ENCODE results near the gene LIX1. TPM values are rescaled to one million over a fixed set of nuclear protein-coding genes. Genes with fewer than 3 reads are reported as not detected.

The LIX1 gene
- total RNA-seq, 1 donor from 2014 or later: 0.59 TPM

GRCh38 chr5:97148288-97148687 lies 5.9 kb upstream of the LIX1 start:
- H3K9me3 ChIP-seq (ENCODE audit: insufficient read depth, low read depth, low read length): no peaks in the 10 kb centered on the region
- no peaks in the 10 kb centered on the region for H3K9me3 Mint-ChIP-seq (ENCODE audit: unreplicated experiment)
- no peaks in the 10 kb centered on the region for H3K4me1 ChIP-seq (ENCODE audit: insufficient read depth, low read length)
- H3K36me3 Mint-ChIP-seq (ENCODE audit: low read depth, unreplicated experiment): no peaks in the 10 kb centered on the region
- H3K79me2 ChIP-seq (ENCODE audit: insufficient read depth, low read length): no peaks in the 10 kb centered on the region
- no peak overlapping the region for H3K4me2 ChIP-seq (ENCODE audit: low read length)
- H3K9ac ChIP-seq (ENCODE audit: low read length): no peak overlapping the region
- H2AFZ ChIP-seq (ENCODE audit: low read depth, low read length): no peak overlapping the region
- no peak overlapping the region for H3K27ac Mint-ChIP-seq (ENCODE audit: unreplicated experiment)
- no peak overlapping the region for H3K27ac ChIP-seq (ENCODE audit: low read depth, low read length)
- no peak for TF ChIP-seq EZH2 (IDR thresholded peaks at IDR 0.05; ENCODE audit: insufficient read depth, low read length)
- TF ChIP-seq CTCF (IDR thresholded peaks at IDR 0.05; ENCODE audit: insufficient read depth, low read depth, low read length): no peak
- DNase-seq (ENCODE audit: low read depth): no peak
- no peaks in the 10 kb centered on the region for H3K27me3 Mint-ChIP-seq (ENCODE audit: low read depth, unreplicated experiment)
- H4K20me1 ChIP-seq (ENCODE audit: insufficient read depth, low read length): no peaks in the 10 kb centered on the region
- H3K4me3 ChIP-seq (ENCODE audit: insufficient read depth, low read depth, low read length): no peak overlapping the region
- no peaks in the 10 kb centered on the region for H3K27me3 ChIP-seq (ENCODE audit: insufficient read depth, low read length)
- FAIRE-seq: no peak
- no peak overlapping the region for H3K4me3 Mint-ChIP-seq (ENCODE audit: unreplicated experiment)
- H3K4me1 Mint-ChIP-seq (ENCODE audit: low read depth, unreplicated experiment): no peaks in the 10 kb centered on the region
- H3K36me3 ChIP-seq (ENCODE audit: insufficient read depth, low read length): no peaks in the 10 kb centered on the region

GRCh38 chr5:97143704-97144103 lies 1.3 kb upstream of the LIX1 start:
- Histone ChIP-seq H3K9me3 (ENCODE audit: insufficient read depth, low read depth, low read length) (no peaks in the 10 kb centered on the region), H2AFZ (ENCODE audit: low read depth, low read length) (no peak overlapping the region), H3K27me3 (ENCODE audit: insufficient read depth, low read length) (no peaks in the 10 kb centered on the region), H3K36me3 (ENCODE audit: insufficient read depth, low read length) (no peaks in the 10 kb centered on the region), H3K4me2 (ENCODE audit: low read length) (no peak overlapping the region), H3K4me1 (ENCODE audit: insufficient read depth, low read length) (no peaks in the 10 kb centered on the region), H3K9ac (ENCODE audit: low read length) (no peak overlapping the region), H3K4me3 (ENCODE audit: insufficient read depth, low read depth, low read length) (no peak overlapping the region), H3K27ac (ENCODE audit: low read depth, low read length) (no peak overlapping the region), H3K79me2 (ENCODE audit: insufficient read depth, low read length) (no peaks in the 10 kb centered on the region), H4K20me1 (ENCODE audit: insufficient read depth, low read length) (no peaks in the 10 kb centered on the region)
- Mint-ChIP-seq H3K4me3 (ENCODE audit: unreplicated experiment) (no peak overlapping the region), H3K4me1 (ENCODE audit: low read depth, unreplicated experiment) (peaks cover 2% of the 10 kb centered on the region), H3K36me3 (ENCODE audit: low read depth, unreplicated experiment) (no peaks in the 10 kb centered on the region), H3K9me3 (ENCODE audit: unreplicated experiment) (no peaks in the 10 kb centered on the region), H3K27me3 (ENCODE audit: low read depth, unreplicated experiment) (no peaks in the 10 kb centered on the region), H3K27ac (ENCODE audit: unreplicated experiment) (no peak overlapping the region)
- DNase-seq (ENCODE audit: low read depth) (no peak), FAIRE-seq (no peak)
- no peak for TF ChIP-seq EZH2 (IDR thresholded peaks at IDR 0.05; ENCODE audit: insufficient read depth, low read length)

- no peak overlapping the region for H3K9ac ChIP-seq (ENCODE audit: low read length)
Observed at GRCh38 chr5:97141539-97141938, 872 bp downstream of the LIX1 start.

More at GRCh38 chr5:97141539-97141938, 872 bp downstream of the LIX1 start:
- Mint-ChIP-seq H3K4me1 (ENCODE audit: low read depth, unreplicated experiment) (peaks cover 2% of the 10 kb centered on the region), H3K27me3 (ENCODE audit: low read depth, unreplicated experiment) (no peaks in the 10 kb centered on the region), H3K9me3 (ENCODE audit: unreplicated experiment) (no peaks in the 10 kb centered on the region), H3K27ac (ENCODE audit: unreplicated experiment) (no peak overlapping the region), H3K36me3 (ENCODE audit: low read depth, unreplicated experiment) (no peaks in the 10 kb centered on the region), H3K4me3 (ENCODE audit: unreplicated experiment) (no peak overlapping the region)
- Histone ChIP-seq H3K36me3 (ENCODE audit: insufficient read depth, low read length) (no peaks in the 10 kb centered on the region), H3K4me1 (ENCODE audit: insufficient read depth, low read length) (no peaks in the 10 kb centered on the region), H3K27ac (ENCODE audit: low read depth, low read length) (no peak overlapping the region), H3K4me3 (ENCODE audit: insufficient read depth, low read depth, low read length) (no peak overlapping the region), H4K20me1 (ENCODE audit: insufficient read depth, low read length) (no peaks in the 10 kb centered on the region), H3K9me3 (ENCODE audit: insufficient read depth, low read depth, low read length) (no peaks in the 10 kb centered on the region), H2AFZ (ENCODE audit: low read depth, low read length) (no peak overlapping the region), H3K79me2 (ENCODE audit: insufficient read depth, low read length) (no peaks in the 10 kb centered on the region), H3K27me3 (ENCODE audit: insufficient read depth, low read length) (no peaks in the 10 kb centered on the region), H3K4me2 (ENCODE audit: low read length) (no peak overlapping the region)
- no peak for FAIRE-seq
- no peak for TF ChIP-seq CTCF (IDR thresholded peaks at IDR 0.05; ENCODE audit: insufficient read depth, low read depth, low read length)
- no peak for DNase-seq (ENCODE audit: low read depth)

Measured in astrocyte (in vitro differentiated cells and primary cell).